ENCODE data around the gene PNKP. TPM values are rescaled to one million over a fixed set of nuclear protein-coding genes. Genes with fewer than 3 reads are reported as not detected.
A peak's percentile ranks its signal among the peaks of the same experiment; 100 is the strongest.

Gene PNKP
- total and polyA plus RNA-seq, 9 of the 15 experiments (the other 6 are each of a cell fraction or from before 2014, with no cell fraction given) = 2.8 to 85.4 (median 25.3) TPM

DNA sequence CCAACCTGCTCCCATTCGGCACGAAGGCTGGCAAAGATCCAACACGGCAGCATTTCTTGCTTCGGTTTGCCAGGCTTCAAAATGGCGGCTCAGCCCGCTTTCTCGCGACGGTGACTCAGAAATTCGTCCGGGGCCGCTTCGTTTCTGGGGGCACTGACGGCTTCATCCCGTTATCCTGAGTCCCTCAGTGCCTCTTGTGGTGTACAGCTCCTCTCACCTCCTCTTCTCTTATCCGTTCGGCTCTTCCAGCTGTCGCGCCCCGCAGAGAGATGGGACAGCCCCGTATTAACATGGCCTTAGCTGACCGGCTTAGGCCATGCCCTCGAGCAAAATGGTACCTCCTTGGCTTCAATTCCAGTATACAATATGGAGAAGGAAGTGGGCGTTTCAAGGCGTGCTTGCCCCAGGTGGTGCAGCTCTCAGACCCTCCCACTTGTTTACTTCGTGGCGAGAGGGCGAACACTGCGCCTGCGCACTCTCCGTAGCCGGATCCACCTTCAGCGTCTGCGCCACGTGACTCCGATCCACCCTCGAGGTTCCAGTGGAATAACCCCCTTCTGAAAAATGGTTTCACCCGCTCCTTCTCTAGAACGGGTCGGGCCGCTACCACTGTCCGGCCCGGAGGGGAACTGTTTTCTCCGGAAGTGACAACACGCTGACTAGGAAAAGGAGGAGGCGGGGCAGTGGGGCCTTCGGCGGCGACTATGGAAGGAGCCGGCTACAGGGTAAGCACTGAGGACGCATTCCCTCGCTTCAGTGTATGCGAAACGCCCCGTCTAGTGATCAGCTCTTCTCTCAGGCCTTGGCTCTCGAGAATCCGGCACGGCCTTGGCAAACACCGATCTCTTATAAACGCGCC is 9.9 kb upstream of the PNKP start, which contains the start of the genes AKT1S1 and TBC1D17 (continued):
- TF ChIP-seq, protein P1, sequence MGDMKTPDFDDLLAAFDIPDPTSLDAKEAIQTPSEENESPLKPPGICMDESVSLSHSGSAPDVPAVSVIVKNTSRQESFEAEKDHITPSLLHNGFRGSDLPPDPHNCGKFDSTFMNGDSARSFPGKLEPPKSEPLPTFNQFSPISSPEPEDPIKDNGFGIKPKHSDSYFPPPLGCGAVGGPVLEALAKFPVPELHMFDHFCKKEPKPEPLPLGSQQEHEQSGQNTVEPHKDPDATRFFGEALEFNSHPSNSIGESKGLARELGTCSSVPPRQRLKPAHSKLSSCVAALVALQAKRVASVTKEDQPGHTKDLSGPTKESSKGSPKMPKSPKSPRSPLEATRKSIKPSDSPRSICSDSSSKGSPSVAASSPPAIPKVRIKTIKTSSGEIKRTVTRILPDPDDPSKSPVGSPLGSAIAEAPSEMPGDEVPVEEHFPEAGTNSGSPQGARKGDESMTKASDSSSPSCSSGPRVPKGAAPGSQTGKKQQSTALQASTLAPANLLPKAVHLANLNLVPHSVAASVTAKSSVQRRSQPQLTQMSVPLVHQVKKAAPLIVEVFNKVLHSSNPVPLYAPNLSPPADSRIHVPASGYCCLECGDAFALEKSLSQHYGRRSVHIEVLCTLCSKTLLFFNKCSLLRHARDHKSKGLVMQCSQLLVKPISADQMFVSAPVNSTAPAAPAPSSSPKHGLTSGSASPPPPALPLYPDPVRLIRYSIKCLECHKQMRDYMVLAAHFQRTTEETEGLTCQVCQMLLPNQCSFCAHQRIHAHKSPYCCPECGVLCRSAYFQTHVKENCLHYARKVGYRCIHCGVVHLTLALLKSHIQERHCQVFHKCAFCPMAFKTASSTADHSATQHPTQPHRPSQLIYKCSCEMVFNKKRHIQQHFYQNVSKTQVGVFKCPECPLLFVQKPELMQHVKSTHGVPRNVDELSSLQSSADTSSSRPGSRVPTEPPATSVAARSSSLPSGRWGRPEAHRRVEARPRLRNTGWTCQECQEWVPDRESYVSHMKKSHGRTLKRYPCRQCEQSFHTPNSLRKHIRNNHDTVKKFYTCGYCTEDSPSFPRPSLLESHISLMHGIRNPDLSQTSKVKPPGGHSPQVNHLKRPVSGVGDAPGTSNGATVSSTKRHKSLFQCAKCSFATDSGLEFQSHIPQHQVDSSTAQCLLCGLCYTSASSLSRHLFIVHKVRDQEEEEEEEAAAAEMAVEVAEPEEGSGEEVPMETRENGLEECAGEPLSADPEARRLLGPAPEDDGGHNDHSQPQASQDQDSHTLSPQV (IDR thresholded peaks at IDR 0.05) = no peak
- TF ChIP-seq ZNF311 (CRISPR knock-in tag; IDR thresholded peaks at IDR 0.05) (no peak), ZNF354B (CRISPR knock-in tag; IDR thresholded peaks at IDR 0.05) (no peak), RFX7 (CRISPR knock-in tag; IDR thresholded peaks at IDR 0.05) (no peak), BDP1 (IDR thresholded peaks at IDR 0.05; ENCODE audit: insufficient read depth, insufficient read length) (no peak), ZNF778 (CRISPR knock-in tag; IDR thresholded peaks at IDR 0.05) (no peak), ZNF589 (CRISPR knock-in tag; IDR thresholded peaks at IDR 0.05; ENCODE audit: low read depth) (no peak; the same call in 1 of the 2 replicates), ZNF12 (CRISPR knock-in tag; IDR thresholded peaks at IDR 0.05) (no peak), STAT5B (CRISPR knock-in tag; IDR thresholded peaks at IDR 0.05) (no peak), ZNF282 (CRISPR knock-in tag; IDR thresholded peaks at IDR 0.05) (no peak), EGR1 (conservative IDR thresholded peaks at IDR 0.05) (peak; percentile 83), BRD9 (IDR thresholded peaks at IDR 0.05; ENCODE audit: low read depth, partially characterized antibody) (peak; percentile 89), HMG20B (CRISPR knock-in tag; IDR thresholded peaks at IDR 0.05) (no peak), ESRRB (CRISPR knock-in tag; IDR thresholded peaks at IDR 0.05; ENCODE audit: borderline replicate concordance) (no peak), BACH1 (tag; IDR thresholded peaks at IDR 0.05) (peak; percentile 85; the same call in 1 of the 2 replicates), ARNT (IDR thresholded peaks at IDR 0.05) (peak in 1 of 2 experiments; percentile 59; a peak in 1 of 4 replicates)
- TF ChIP-seq, protein P2, sequence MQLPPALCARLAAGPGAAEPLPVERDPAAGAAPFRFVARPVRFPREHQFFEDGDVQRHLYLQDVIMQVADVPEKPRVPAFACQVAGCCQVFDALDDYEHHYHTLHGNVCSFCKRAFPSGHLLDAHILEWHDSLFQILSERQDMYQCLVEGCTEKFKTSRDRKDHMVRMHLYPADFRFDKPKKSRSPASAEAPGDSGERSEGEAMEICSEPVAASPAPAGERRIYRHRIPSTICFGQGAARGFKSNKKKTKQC (CRISPR knock-in tag; IDR thresholded peaks at IDR 0.05) = no peak
- TF ChIP-seq, protein P3, sequence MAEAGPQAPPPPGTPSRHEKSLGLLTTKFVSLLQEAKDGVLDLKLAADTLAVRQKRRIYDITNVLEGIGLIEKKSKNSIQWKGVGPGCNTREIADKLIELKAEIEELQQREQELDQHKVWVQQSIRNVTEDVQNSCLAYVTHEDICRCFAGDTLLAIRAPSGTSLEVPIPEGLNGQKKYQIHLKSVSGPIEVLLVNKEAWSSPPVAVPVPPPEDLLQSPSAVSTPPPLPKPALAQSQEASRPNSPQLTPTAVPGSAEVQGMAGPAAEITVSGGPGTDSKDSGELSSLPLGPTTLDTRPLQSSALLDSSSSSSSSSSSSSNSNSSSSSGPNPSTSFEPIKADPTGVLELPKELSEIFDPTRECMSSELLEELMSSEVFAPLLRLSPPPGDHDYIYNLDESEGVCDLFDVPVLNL (CRISPR knock-in tag; IDR thresholded peaks at IDR 0.05; ENCODE audit: low read depth) = no peak
- TF ChIP-seq, protein P4, sequence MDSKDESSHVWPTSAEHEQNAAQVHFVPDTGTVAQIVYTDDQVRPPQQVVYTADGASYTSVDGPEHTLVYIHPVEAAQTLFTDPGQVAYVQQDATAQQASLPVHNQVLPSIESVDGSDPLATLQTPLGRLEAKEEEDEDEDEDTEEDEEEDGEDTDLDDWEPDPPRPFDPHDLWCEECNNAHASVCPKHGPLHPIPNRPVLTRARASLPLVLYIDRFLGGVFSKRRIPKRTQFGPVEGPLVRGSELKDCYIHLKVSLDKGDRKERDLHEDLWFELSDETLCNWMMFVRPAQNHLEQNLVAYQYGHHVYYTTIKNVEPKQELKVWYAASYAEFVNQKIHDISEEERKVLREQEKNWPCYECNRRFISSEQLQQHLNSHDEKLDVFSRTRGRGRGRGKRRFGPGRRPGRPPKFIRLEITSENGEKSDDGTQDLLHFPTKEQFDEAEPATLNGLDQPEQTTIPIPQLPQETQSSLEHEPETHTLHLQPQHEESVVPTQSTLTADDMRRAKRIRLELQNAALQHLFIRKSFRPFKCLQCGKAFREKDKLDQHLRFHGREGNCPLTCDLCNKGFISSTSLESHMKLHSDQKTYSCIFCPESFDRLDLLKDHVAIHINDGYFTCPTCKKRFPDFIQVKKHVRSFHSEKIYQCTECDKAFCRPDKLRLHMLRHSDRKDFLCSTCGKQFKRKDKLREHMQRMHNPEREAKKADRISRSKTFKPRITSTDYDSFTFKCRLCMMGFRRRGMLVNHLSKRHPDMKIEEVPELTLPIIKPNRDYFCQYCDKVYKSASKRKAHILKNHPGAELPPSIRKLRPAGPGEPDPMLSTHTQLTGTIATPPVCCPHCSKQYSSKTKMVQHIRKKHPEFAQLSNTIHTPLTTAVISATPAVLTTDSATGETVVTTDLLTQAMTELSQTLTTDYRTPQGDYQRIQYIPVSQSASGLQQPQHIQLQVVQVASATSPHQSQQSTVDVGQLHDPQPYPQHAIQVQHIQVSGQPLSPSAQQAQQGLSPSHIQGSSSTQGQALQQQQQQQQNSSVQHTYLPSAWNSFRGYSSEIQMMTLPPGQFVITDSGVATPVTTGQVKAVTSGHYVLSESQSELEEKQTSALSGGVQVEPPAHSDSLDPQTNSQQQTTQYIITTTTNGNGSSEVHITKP (IDR thresholded peaks at IDR 0.05; ENCODE audit: partially characterized antibody) = peak; percentile 100
